NCI-H1417 (cell line): ENCODE results near the gene ARFGEF3.
A peak's percentile ranks its signal among the peaks of the same experiment; 100 is the strongest.
"Not testable (repeated sequence)": the region's sequence is repeated elsewhere in the genome, so short reads cannot be mapped to it uniquely, and the experiment has no call there.

ENCODE experiments used
- DNase-seq, 3 experiments: peaks; one replicate each; lab custom pipeline; 2025; lab: John Stamatoyannopoulos, UW

ARFGEF3 gene

GRCh38 chr6:138212530-138212929, 50.8 kb downstream of the ARFGEF3 start:
- DNase-seq, result not testable (repeated sequence)

- DNase-seq, result no peak
Observed at GRCh38 chr6:138215093-138215782, 53.5 kb downstream of the ARFGEF3 start.

GRCh38 chr6:138218449-138218848, 56.7 kb downstream of the ARFGEF3 start, which contains the start of gene PBOV1:
TSS of gene PBOV1 (minus strand) at chr6:138218491. CDS start at chr6:138218395, 96 bp downstream.
- DNase-seq, result no peak

- DNase-seq, result no peak
Observed at GRCh38 chr6:138219398-138219797, 57.7 kb downstream of the ARFGEF3 start.

- no peak for DNase-seq
Observed at GRCh38 chr6:138219901-138220300, 58.2 kb downstream of the ARFGEF3 start.

- DNase-seq, result peak in 1 of 3 experiments; percentile 48
Observed at GRCh38 chr6:138222901-138223546, 61.3 kb downstream of the ARFGEF3 start.

GRCh38 chr6:138225953-138226352, 64.2 kb downstream of the ARFGEF3 start:
- peak in 1 of 3 experiments; percentile 67 for DNase-seq

- peak in 2 of 3 experiments; percentile 84 to 92 for DNase-seq
Observed at GRCh38 chr6:138226700-138227315, 65.1 kb downstream of the ARFGEF3 start.

- peak; percentile 28 to 96 (median 86) for DNase-seq
Observed at GRCh38 chr6:138227316-138227781, 65.6 kb downstream of the ARFGEF3 start.

- DNase-seq, result peak in 2 of 3 experiments; percentile 29 to 50
Observed at GRCh38 chr6:138229072-138229471, 67.3 kb downstream of the ARFGEF3 start.

GRCh38 chr6:138229663-138230179, 68.0 kb downstream of the ARFGEF3 start:
- DNase-seq, result peak in 2 of 3 experiments; percentile 19 to 50

- no peak for DNase-seq
Observed at GRCh38 chr6:138230221-138230620, 68.5 kb downstream of the ARFGEF3 start.

GRCh38 chr6:138230759-138231380, 69.1 kb downstream of the ARFGEF3 start:
- peak in 2 of 3 experiments; percentile 50 to 66 for DNase-seq

- peak; percentile 33 to 97 (median 79) for DNase-seq
Observed at GRCh38 chr6:138231381-138231886, 69.7 kb downstream of the ARFGEF3 start.

- DNase-seq, result no peak
Observed at GRCh38 chr6:138234363-138234762, 72.6 kb downstream of the ARFGEF3 start.

GRCh38 chr6:138235205-138235604, 73.5 kb downstream of the ARFGEF3 start:
- no peak for DNase-seq

GRCh38 chr6:138235693-138236092, 74.0 kb downstream of the ARFGEF3 start:
- no peak for DNase-seq

- no peak for DNase-seq
Observed at GRCh38 chr6:138237463-138237862, 75.7 kb downstream of the ARFGEF3 start.

- DNase-seq, result peak in 2 of 3 experiments; percentile 12 to 50
Observed at GRCh38 chr6:138238368-138238767, 76.6 kb downstream of the ARFGEF3 start.

- DNase-seq, result no peak
Observed at GRCh38 chr6:138239774-138240173, 78.0 kb downstream of the ARFGEF3 start.

- peak in 2 of 3 experiments; percentile 7 to 48 for DNase-seq
Observed at GRCh38 chr6:138240476-138241245, 78.9 kb downstream of the ARFGEF3 start.
